DMS 273 treated with DMSO at 0.1 percent for 48 hours (cell line): ENCODE results near the gene SLC8A1.

Experiments
- DNase-seq: peaks from one replicate; lab custom pipeline; 2025; lab: John Stamatoyannopoulos, UW

Gene SLC8A1

GRCh38 chr2:40353231-40353630 lies 98.7 kb downstream of the SLC8A1 start:
- DNase-seq, result no peak

GRCh38 chr2:40352703-40353099 lies 99.2 kb downstream of the SLC8A1 start:
- DNase-seq, result no peak

- no peak for DNase-seq
Observed at GRCh38 chr2:40352041-40352702, 99.7 kb downstream of the SLC8A1 start.

GRCh38 chr2:40348665-40349064 lies 103.2 kb downstream of the SLC8A1 start:
- no peak for DNase-seq

GRCh38 chr2:40348038-40348437 lies 103.9 kb downstream of the SLC8A1 start:
- DNase-seq, result no peak

- DNase-seq, result no peak
Observed at GRCh38 chr2:40346535-40347354, 105.1 kb downstream of the SLC8A1 start.

GRCh38 chr2:40344364-40344763 lies 107.5 kb downstream of the SLC8A1 start:
- DNase-seq, result no peak

- DNase-seq, result no peak
Observed at GRCh38 chr2:40343902-40344301, 108.0 kb downstream of the SLC8A1 start.

- no peak for DNase-seq
Observed at GRCh38 chr2:40341198-40341597, 110.7 kb downstream of the SLC8A1 start.

- DNase-seq, result no peak
Observed at GRCh38 chr2:40339026-40339425, 112.9 kb downstream of the SLC8A1 start.

GRCh38 chr2:40332191-40332826 lies 119.6 kb downstream of the SLC8A1 start:
- no peak for DNase-seq

GRCh38 chr2:40330096-40330495 lies 121.8 kb downstream of the SLC8A1 start:
- DNase-seq, result no peak

GRCh38 chr2:40329739-40330030 lies 122.2 kb downstream of the SLC8A1 start:
- no peak for DNase-seq

GRCh38 chr2:40325116-40325515 lies 126.8 kb downstream of the SLC8A1 start:
- DNase-seq, result no peak

- no peak for DNase-seq
Observed at GRCh38 chr2:40324656-40325055, 127.2 kb downstream of the SLC8A1 start.

GRCh38 chr2:40321822-40322221 lies 130.1 kb downstream of the SLC8A1 start:
- no peak for DNase-seq

- no peak for DNase-seq
Observed at GRCh38 chr2:40321016-40321623, 130.8 kb downstream of the SLC8A1 start.

- DNase-seq, result no peak
Observed at GRCh38 chr2:40318921-40319320, 133.0 kb downstream of the SLC8A1 start.

GRCh38 chr2:40317761-40318160 lies 134.1 kb downstream of the SLC8A1 start:
- DNase-seq, result no peak

- no peak for DNase-seq
Observed at GRCh38 chr2:40317046-40317445, 134.8 kb downstream of the SLC8A1 start.

GRCh38 chr2:40316620-40317019 lies 135.3 kb downstream of the SLC8A1 start:
- no peak for DNase-seq

- no peak for DNase-seq
Observed at GRCh38 chr2:40315683-40316082, 136.2 kb downstream of the SLC8A1 start.

- DNase-seq, result no peak
Observed at GRCh38 chr2:40311026-40311425, 140.9 kb downstream of the SLC8A1 start.
